NCI-H187 treated with DMSO at 0.1 percent for 48 hours (cell line): ENCODE measurements around the gene CLINT1.
A peak's percentile ranks its signal among the peaks of the same experiment; 100 is the strongest.
"Not testable (repeated sequence)": the region's sequence is repeated elsewhere in the genome, so short reads cannot be mapped to it uniquely, and the experiment has no call there.

ENCODE experiments used
- DNase-seq: peaks from one replicate; lab custom pipeline; 2025; lab: John Stamatoyannopoulos, UW

The CLINT1 gene

DNA sequence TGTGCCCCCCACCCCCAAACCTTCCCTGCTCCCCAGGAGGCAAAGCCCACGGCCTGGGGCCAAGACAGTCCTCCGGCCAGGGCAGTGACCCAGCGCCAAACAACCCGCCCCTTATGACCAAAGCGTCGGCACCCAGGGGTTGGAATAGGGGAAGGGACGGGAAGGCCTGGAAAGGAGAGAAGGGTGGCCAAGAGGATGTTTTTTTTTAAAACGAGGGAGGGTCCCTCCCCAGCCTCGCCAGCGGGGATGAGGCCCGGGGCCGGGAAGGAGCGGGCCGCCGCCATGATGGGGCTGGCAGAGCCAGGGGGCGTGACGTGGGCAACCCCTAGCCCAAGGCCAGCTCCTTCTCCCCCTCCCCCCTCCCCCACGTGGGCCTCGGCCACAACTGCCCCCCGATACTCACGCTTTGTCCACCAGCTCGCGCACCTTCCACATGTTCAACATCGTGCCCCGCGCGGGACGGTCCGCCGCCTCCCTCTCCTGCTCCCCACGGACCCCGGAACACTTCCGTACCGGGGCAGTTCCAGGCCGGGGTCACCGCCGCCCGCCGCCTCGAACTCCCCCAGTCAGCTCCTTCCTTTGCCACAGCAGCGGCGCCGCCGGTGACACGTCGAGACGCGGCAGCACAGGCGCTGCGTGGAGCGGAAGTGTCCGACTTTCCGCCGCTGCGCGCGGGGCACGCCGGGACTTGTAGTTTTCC lies at the start of gene CLINT1:
Gene CLINT1 (minus strand): TSS at position 619 of the 700 bp plus-strand sequence. CDS start 175 bp downstream, at position 444.
- peak; percentile 4 for DNase-seq

GRCh38 chr5:157908459-157908858 lies 49.5 kb upstream of the CLINT1 start:
- DNase-seq, result no peak

- no peak for DNase-seq
Measured at GRCh38 chr5:157907479-157907878, 48.5 kb upstream of the CLINT1 start.

DNA sequence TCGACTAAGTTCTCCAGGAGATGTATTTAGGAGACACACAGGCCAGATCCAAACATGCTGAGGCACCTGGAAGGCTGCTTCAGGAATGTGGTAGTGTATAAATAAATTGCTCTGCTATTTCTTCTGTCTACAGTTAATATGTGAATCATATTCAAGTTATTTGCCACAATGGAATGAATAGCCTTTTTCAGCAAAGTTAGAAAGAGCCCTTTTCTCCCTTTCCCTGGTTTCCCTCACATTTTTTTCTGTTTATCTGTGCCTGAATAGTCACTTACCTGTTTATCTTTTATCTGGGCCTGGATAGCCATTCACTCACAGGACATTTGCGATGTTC lies 44.1 kb upstream of the CLINT1 start:
- no peak for DNase-seq

DNA sequence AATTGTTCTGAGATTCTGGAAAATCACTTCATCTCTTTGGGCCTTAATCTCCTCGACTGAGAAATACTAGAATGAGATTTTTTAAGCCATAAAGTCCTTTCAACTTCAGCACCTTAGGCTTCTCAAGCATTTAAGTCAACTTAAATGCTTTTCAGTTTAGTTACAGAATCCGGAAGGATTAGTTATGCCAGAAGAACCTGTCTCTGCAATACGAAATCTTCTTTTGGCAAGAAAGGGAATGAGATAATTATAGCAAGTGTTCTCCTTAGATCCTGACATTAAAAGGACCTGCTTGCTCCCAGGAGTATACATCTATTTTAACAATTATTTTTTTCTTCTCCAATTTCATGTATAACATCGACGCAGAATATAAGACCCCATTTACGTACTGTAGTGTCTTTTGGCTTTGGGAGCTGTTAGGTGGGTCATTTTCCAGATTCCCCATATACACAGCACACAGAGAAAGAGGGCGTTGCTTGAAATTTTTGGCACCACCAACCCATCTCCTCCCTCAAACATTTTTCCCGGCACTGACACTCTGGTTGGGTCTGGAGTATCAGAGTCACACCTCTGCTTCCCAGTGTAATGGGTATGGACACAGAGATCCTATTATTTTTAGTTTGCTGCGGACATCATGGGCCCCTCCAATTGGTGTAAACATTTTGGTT lies 43.6 kb upstream of the CLINT1 start:
- DNase-seq, result no peak

- no peak for DNase-seq
Measured at GRCh38 chr5:157900644-157901043, 41.7 kb upstream of the CLINT1 start.

DNA sequence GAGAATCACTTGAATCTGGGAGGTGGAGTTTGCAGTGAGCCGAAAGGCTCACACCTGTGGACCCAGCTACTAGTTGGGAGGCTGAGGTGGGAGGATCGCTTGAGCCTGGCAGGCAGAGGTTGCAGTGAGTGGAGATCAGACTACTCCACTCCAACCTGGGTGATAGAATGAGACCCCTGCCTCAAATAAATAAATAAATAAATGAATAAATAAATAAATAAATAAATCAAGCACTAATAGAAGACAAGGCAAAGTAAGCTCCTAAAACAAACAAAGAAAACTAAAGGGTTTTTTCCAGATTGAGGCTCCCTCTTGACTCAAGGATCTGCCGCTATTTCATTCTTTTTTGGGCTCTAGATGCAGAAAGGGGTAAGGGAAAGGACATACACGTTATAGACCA lies 34.7 kb upstream of the CLINT1 start:
- DNase-seq, result no peak

GRCh38 chr5:157892974-157893373 lies 34.0 kb upstream of the CLINT1 start:
- no peak for DNase-seq

DNA sequence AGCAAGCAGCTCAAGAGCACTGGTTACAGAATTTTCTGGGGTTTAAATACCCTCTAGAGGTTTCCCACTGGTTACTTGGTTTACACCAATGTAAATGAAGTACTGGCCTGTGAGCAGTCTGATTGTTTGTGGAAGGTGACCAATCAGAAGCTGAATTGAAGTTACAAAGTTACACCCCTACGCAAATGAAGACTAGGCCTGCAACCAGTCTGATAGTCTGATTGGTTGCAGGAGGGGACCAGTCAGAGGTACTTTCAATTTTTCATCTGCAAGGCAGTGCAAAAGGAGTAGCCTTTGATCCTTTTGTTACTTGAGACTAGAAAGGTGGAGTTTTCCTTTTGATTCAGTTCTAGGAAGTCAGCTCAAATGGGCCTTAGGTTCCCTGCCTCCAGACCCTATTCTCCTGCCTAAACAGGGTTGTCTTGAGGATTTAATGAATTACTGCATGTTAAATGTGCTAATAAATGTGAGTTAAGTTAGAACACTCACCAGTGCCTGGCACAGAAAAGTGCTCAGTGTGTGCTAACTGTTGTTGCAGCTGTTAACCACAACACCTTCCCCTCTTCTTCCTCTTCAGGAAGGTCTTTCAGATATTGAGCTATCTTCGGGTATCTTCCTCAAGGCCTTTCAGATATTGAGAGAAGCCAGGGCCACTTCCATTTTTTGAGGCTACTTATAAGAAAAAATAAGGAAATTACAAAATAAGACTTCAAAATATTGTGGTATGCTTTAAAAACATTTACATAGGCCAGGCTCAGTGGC lies 32.1 kb upstream of the CLINT1 start:
- no peak for DNase-seq

DNA sequence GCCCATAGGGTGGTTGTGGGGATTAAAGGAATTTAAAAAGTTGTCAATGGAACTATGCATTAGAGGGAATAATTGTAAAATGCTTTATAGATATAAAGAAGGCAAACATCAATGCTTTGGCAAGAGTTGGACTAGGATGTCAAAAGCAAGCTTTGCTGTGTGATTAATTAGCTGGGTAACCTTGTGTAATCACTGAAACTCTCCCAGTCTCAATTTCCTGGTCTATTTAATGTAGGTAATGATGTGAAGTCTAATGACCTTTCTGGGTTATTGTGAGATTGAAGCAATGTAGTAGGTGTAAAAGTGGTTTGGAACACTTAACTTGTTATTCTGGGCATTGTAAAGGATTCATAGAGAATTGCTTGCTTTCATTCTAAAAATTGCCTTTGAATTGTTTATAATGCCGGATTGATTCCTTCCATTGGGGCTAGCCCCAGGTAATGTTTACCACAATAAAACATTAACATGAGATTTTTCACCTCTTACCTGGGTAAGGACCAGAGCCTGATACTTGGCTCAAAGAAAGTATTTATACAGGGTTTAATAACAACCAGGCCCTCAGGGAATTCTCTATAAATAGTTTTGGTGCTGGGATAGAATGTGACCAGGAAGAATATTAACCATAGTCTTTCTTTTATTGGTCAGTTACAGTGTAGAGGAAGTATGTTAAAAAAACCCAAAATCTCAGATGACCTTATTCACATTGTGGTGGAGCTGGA lies 30.0 kb upstream of the CLINT1 start:
- DNase-seq, result no peak

- no peak for DNase-seq
Measured at GRCh38 chr5:157886796-157887380, 27.9 kb upstream of the CLINT1 start.

DNA sequence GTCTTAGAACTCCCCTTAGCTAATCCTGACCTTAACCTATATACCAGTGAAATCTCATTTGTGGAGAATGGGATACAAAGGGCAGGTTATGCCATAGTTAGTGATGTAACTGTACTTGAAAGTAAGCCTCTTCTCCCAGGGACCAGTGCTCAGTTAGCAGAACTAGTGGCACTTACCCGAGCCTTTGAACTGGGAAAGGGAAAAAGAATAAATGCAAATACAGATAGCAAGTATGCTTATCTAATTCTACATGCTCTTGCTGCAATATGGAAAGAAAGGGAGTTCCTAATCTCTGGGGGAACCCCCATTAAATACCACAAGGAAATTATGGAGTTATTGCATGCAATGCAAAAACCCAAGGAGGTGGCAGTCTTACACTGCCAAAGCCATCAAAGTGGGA lies 26.1 kb upstream of the CLINT1 start:
- not testable (repeated sequence) for DNase-seq

GRCh38 chr5:157881498-157881897 lies 22.6 kb upstream of the CLINT1 start:
- not testable (repeated sequence) for DNase-seq

GRCh38 chr5:157877821-157878220 lies 18.9 kb upstream of the CLINT1 start:
- no peak for DNase-seq

- DNase-seq, result no peak
Measured at GRCh38 chr5:157874861-157875260, 15.9 kb upstream of the CLINT1 start.

DNA sequence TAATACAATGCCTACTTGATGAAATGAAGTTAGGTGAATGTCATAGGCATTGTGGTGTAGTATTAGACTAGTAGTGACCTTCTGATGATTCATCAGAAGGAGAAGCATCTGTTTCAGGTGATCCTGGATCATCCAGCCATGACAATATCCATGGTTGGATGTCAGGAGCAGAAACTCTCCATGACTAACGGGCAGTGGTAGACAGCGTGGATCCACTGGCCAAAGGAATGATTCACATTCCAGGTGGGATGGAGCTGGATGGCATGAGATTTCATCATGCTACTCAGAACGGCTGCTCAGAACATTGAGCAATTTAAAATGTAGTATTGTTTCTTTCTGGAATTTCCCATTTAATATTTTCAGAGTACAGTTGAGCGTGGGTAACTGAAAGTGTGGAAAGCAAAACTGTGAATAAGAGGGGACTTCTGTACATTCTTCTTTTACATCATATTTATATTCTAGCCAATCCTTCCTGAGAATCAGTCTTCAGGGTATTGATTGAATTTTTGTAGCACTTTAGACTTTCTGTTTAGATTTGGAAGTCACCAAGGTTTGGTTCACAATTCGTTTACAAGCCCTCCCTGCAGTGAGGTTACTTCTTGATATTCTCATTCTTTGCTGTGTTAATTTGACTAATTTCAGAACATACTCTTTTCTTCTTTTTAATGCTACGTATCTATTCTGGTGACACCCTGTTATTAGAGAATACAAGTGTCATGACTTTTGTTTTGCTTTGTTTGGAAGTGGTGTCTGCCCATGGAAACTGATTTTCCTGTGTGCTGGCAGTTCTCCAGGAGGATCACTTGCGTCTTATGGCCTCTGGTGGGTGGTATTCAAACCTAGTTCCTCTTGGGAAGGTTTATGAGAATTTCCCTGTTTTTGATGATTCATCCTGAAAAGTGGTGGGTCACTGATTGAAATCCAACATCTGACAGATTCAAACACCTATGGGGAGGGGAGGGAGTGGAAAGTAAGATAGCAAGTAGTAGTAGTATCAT lies 12.2 kb upstream of the CLINT1 start:
- no peak for DNase-seq

- no peak for DNase-seq
Measured at GRCh38 chr5:157867751-157868387, 8.9 kb upstream of the CLINT1 start.

GRCh38 chr5:157866536-157866935 lies 7.6 kb upstream of the CLINT1 start:
- no peak for DNase-seq

GRCh38 chr5:157865781-157866180 lies 6.8 kb upstream of the CLINT1 start:
- DNase-seq, result no peak

DNA sequence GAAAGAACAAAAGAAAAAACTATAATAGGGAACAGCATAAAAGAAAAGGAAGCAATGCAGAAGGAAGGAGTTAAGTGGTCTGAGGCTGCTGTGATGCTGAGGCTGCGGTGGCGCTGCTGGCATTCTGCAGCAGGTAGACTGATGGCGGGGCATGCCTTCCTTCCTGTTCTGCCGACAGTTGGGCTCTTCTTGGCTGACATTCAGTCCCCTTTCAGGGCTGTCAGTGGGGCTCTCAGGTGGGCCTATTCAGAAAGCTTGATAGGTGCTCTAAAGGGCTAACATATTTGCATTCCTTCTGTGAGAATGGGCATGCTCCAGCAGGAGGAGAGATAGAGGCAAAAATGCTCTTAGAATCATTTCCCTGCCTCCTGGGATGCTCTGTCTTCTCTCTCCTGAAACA lies 5.1 kb upstream of the CLINT1 start:
- DNase-seq, result no peak
